RWPE1 (cell line): Measurements from ENCODE around the gene OR1F1.

Source experiments
- CTCF ChIA-PET: fragments of 350-600 bp; sonication (Branson Sonifier 250); formaldehyde crosslinking; extraction: SDS; loops from one replicate; lab custom pipeline; 2021; lab: Yijun Ruan, JAX
- POLR2A ChIA-PET: fragments of 400-600 bp; formaldehyde crosslinking; extraction: SDS; loops from one replicate; lab custom pipeline; 2020; ENCODE audit warnings: antibody characterized with exemption; ENCODE audit not compliant: low non-redundant PET; lab: Yijun Ruan, JAX
- DNase-seq: peaks from one replicate; pipeline ENCODE4 v3.0.0; 2012; ENCODE audit warnings: low spot score
- H3K27ac ChIP-seq: fragments of 450-650 bp; 2 replicates; pipeline ENCODE4 v1.5.1; 2017
- CTCF ChIP-seq: fragments of 450-650 bp; conservative IDR thresholded peaks from 2 replicates; pipeline ENCODE4 v1.5.1; 2017; ENCODE audit warnings: low read depth, mild to moderate bottlenecking

Gene OR1F1

GRCh38 chr16:3243882-3244281 is 55.9 kb downstream of the OR1F1 start:
- ChIA-PET POLR2A (no interaction called here), CTCF (no interaction called here)
- no peak for TF ChIP-seq CTCF

GRCh38 chr16:3246002-3246401 is 58.0 kb downstream of the OR1F1 start:
- POLR2A ChIA-PET: no interaction called here
- CTCF ChIA-PET: no interaction called here
- no peak overlapping the region for H3K27ac ChIP-seq
- no peak for DNase-seq
- TF ChIP-seq CTCF: no peak

More at GRCh38 chr16:3243882-3244281, 55.9 kb downstream of the OR1F1 start:
- peak; percentile 50 for DNase-seq
- no peak overlapping the region for H3K27ac ChIP-seq

GRCh38 chr16:3246876-3247275 is 58.9 kb downstream of the OR1F1 start:
- ChIA-PET POLR2A (no interaction called here), CTCF (interaction anchor here (0.9 kb wide), 1 partner anchor 84 kb away, joined by 3 read pairs; no protein-coding TSS in a partner anchor)
- DNase-seq: no peak
- H3K27ac ChIP-seq: no peak overlapping the region
- no peak for TF ChIP-seq CTCF

- TF ChIP-seq CTCF: no peak
- no peak overlapping the region for H3K27ac ChIP-seq
- no peak for DNase-seq
- POLR2A ChIA-PET: no interaction called here
- CTCF ChIA-PET: no interaction called here
Measured at GRCh38 chr16:3248596-3248995, 60.6 kb downstream of the OR1F1 start.

GRCh38 chr16:3249020-3249419 is 61.0 kb downstream of the OR1F1 start:
- CTCF ChIA-PET: no interaction called here

GRCh38 chr16:3249451-3249850 is 61.4 kb downstream of the OR1F1 start:
- H3K27ac ChIP-seq: no peak overlapping the region
- no peak for TF ChIP-seq CTCF
- POLR2A ChIA-PET: no interaction called here
- no peak for DNase-seq
- CTCF ChIA-PET: no interaction called here

More at GRCh38 chr16:3249020-3249419, 61.0 kb downstream of the OR1F1 start:
- no peak for TF ChIP-seq CTCF
- no peak overlapping the region for H3K27ac ChIP-seq
- no peak for DNase-seq
- POLR2A ChIA-PET: no interaction called here

- DNase-seq: no peak
- no peak for TF ChIP-seq CTCF
- H3K27ac ChIP-seq: no peak overlapping the region
- ChIA-PET POLR2A (interaction anchor here (1.0 kb wide), 1 partner anchor 11 kb away, joined by 13 read pairs; no protein-coding TSS in a partner anchor), CTCF (interaction anchor here (0.7 to 1.0 kb wide), 3 partner anchors 14 to 101 kb away, joined by 3 read pairs; no protein-coding TSS in a partner anchor)
Measured at GRCh38 chr16:3252967-3253366, 65.0 kb downstream of the OR1F1 start.
